GM18907 (cell line): ENCODE results near the gene TEX52.

Source experiments
- ATAC-seq: cut with Tn5 transposase; IDR thresholded peaks from one replicate; pipeline ENCODE4 v1.9.1; 2021; ENCODE audit warnings: mild to moderate bottlenecking, moderate library complexity; ENCODE audit not compliant: unreplicated experiment

The TEX52 gene

DNA sequence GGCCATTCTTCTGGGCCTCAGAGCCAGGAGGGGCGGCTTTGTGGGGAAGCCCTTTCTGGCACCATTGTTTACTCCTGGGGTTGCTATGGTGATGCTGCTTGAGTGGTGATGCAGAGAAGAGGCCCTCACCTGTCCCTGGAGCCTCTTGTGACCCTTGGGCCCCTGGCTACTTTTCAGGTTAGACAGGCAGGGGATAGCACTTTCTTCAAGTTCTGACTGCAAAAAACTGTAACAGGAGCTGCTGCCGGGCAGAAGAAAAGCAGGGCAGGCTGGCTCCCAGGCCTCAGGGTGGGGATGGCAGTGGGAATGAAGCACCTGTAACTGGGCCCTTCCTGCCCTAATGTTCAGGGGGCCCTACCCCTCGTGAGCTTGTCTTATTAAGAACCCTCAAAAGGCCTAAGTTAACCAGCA, at the start of gene TEX52:
TEX52 (minus strand) TSS at position 19 of the 411 bp plus-strand sequence; CDS start at position 6, 13 bp downstream.
- ATAC-seq = no peak

DNA sequence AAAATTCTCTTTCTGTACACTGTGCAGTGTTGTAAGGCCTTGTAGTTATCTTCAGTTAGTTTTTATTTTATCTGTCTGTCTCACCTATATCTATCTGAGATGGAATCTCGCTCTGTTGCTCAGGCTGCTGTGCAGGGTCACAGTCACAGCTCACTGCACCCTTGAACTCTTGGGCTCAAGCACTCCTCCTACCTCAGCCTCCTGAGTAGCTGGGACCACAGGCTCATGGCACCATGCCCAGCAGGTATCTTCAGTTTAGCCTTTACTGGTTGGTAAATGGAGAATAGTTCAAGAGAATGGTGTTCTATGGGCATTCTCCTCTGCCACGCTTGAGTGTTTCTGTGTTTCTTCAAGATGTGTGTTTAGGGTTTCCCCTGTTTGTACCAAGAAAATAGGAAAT, 47.4 kb upstream of the TEX52 start:
- no peak for ATAC-seq

DNA sequence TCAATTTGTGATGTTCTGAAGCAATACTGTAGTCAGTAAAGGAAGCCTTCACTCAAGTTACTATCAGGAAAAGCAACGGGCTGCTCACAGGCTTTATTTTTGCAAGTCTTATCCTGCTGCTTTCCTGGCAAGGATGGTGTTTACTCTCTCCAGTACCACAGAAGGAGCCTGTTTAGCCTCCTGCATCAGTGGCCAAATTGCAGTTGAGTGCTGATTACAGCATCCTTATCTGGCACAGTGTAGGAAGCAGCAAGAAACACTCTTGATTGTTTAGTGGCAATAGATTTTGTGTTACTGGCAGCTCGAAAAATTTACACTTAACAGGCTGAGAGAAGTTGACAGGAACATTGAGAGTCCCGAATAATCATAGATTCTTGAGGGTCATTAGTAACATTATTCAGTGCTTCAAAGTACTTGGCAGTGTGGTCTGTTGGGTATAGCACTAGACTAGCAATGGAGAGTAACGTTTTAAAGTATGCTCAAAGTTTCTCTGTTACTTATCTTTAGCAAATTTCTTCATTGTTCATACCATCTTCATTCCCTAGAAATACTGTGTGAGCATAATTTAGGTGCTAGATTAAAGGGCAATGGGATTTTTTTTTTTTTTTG, 45.5 kb upstream of the TEX52 start:
- ATAC-seq = no peak

DNA sequence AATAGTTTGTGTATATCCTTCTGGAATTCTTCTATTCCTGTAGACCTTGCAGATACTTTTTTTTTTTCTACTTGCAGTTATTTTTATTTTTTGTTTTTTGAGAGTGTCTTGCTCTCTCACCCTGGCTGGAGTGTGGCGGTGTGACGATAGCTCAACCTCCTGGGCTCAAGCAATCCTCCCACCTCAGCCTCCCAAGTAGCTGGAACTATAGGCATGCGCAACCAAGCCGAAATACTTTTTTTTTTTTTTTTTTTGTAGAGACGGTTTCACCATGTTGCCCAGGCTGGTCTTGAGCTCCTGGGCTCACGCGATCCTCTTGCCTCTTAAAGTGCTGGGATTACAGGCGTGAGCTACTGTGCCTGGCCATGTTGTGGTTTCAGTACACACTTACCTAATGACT, 43.8 kb upstream of the TEX52 start:
- ATAC-seq = no peak

DNA sequence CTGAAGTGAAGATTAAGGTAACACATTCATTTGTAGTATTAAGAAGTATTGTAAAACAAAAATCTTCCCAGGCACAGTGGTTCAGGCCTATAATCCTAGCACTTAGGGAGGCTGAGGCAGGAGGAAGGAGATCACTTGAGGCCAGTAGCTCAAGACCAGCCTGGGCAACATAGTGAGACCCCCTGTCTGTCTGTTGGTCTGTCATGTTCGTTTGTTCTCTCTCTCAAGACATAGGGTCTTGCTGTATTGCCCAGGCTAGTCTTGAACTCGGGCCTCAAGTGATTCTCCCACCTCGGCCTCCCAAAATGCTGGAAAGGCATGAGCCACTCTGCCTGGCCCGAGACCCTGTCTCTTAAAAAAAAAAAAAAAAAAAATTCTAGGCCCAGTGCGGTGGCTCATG, 40.6 kb upstream of the TEX52 start:
- ATAC-seq = no peak

DNA sequence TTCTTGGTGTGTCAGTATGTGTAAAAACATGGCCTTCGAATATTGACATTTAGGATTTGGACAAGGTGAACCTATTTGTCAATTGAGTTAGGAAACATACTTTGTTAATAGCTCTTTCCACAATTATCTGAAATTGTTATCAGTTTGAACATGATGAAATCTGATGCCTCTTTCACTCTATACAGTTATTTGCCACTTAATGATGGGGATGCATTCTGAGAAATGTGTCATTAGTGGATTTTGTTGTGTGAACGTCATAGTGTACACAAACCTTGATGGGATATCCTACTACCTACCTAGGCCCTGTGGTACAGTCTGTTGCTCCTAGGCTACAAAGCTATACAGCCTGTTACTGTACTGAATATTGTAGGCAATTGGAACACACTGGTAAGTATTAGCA, 38.7 kb upstream of the TEX52 start:
- ATAC-seq = no peak

DNA sequence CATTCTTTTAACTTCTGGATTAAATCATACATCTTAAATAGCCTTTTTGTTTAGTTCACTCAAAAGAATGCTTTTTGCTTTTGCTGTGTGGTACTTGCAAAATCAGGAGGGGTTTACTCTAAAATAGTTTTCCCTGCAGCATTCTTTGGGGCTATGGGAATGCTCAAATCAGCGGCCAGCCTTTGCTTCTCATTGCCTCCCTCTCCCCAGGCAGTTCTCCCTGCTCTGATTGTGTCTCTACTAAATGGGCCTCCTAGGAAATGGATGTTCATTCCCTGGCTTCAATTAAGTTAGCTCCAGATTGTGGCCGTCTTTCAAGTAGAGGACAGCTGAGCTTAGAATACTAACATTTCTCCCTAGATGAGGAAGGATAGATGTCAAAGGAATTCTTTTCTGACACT, 38.2 kb upstream of the TEX52 start:
- ATAC-seq = no peak

DNA sequence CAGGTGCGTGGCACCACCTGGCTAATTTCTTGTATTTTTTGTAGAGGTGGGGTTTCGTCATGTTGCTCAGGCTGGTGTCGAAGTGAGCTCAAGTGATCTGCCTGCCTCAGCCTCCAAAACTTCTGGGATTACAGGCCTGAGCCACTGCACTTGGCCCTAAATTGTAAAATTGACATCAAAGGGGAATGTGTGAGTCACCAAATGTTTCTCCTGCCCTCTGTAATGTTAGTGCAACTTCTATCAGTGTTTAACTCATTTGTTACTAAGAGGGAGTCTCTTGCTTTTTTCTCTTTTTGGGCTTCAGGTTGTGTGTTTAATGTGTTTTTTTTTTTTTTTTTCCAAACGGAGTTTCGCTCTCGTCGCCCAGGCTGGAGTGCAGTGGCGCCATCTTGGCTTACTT, 36.2 kb upstream of the TEX52 start:
- ATAC-seq = no peak

DNA sequence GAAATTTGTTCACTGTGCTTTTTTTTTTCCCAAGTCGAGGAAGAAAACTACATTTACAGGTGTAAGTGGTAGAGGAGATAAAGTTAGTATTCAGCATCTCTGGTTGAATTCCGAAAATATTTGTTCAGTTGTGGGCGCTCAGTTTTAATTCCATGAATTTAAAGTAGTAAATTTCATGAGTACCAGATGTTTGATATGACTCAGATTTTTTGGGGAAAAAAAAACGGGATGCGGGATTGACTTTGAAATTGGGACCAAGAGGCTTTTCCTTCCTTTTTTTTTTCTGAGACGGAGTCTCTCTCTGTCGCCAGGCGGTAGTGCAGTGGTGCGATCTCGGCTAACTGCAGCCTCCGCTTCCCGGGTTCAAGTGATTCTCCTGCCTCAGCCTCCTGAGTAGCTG, 35.4 kb upstream of the TEX52 start:
- no peak for ATAC-seq

DNA sequence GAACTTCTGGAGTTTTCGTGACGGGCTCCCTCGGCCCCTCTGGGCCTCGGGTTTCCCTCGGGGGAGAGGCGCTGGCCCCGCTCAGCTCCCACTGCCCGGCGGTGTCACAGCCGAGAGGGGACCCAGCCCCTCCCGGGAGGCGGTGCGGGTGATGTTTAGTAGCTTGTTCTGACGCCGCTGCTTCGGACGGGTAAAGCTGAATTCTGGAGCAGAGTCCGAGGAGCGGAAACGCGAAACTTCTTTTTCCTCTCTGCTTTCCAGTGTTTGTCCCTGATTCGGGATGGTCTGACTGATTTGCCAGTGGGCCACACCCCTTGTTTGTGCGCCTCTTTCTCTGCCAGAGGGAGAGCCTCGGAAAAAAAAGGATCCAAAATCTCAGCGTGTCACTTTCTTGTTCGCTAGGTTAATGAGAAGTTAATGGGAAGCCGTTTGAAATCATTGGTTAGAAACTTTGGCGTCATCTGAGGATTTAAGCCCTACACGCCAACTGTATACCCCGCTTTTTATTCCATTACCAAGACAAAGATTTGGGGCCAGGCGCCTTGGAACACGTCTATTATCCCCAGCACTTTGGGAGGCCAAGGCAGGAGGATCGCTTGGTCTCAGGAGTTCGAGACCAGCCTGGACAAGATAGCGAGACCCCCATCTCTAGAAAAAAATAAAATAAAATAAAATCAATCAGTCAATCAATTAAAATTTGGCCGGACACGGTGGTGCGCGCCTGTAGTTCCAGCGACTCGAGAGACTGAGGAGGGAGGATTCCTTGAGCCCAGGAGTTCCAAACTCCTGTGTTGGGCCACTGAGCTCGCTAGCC, 34.6 kb upstream of the TEX52 start:
- peak; percentile 16 for ATAC-seq

DNA sequence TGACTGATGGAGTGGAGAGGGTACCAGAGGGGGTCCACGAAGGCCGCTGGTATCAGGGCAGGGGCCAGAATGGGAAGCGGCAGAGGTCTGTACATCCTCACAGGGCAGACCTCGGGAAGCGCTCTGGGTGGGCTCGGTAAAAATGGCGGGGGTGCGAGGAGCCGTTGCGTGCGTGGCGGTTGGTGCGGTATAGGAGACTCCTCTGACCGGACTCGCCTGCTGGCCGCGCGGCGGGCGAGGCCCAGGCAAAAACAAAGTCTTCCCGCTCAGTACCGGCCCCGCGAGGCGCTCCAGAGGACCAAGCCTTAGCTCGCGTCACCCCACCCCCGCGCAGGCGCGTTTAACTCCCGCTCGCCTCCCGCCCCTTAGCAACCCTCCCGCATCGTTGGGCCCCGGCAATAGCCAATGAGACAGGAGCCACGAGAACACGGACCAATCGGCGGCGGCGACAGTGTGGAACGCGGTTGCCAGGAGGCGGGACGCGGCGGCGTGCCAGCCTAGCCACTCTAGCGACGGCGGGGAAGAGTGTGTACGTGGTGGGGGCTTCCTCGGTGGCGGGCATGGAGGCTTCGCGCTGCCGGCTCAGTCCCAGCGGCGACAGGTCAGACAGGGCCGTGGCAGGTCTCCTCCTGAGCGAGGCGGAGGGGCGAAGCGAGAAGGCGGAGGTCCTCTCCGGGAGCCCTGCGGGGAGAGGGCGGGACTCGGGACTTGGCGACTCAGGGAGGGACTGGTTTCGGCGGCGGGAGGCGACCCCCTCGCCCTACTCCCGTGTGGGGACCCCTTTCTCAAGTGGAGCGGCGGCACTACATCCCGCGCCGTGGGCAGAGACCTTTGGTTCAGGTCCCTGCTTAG, 33.8 kb upstream of the TEX52 start, which contains the start of gene TULP3:
TULP3 (plus strand) TSS at position 504 of the 852 bp plus-strand sequence; CDS start at position 561, 57 bp downstream.
- ATAC-seq = peak; percentile 96

DNA sequence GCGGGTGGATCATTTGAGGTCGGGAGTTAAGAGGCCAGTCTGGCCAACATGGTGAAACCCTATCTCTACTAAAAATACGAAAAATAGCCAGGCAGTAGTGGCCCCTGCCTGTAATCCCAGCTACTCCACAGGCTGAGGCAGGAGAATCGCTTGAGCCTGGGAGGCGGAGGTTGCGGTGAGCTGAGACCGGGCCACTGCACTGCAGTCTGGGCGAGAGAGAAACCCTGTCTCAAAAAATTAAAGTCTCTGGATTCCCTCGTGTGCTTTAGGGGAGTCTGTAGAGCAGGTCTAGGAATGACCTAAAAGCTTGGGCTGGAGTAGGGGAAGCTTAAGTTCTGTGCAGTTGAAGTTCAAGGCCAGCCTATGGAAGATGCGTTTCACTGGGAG, 33.2 kb upstream of the TEX52 start:
- no peak for ATAC-seq

DNA sequence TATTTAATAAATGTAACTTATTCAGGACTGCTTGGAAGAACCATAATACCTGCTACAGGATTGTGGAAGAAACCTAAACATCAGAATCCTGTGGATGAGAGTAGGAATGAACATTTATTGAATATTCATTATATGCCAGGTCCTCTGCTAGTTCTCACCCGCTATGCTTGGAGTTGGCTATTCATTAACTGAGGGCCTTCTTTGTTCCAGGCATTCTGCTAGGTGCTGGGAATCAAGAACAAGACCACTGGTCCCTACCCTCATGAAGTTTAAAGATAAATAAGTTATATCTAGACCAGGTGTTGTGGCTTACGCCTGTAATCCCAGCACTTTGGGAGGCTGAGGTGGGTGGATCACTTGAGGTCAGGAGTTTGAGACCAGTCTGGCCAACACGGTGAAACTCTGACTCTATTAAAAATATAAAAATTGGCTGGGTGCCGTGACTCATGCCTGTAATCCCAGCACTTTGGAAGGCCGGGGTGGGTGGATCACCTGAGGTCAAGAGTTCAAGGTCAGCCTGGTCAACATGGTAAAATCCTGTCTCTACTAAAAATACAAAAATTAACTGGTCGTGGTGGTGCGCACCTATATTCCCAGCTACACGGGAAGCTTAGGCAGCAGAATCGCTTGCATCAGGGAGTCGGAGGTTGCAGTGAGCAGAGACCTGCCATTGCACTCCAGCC, 30.1 kb upstream of the TEX52 start:
- ATAC-seq = no peak

DNA sequence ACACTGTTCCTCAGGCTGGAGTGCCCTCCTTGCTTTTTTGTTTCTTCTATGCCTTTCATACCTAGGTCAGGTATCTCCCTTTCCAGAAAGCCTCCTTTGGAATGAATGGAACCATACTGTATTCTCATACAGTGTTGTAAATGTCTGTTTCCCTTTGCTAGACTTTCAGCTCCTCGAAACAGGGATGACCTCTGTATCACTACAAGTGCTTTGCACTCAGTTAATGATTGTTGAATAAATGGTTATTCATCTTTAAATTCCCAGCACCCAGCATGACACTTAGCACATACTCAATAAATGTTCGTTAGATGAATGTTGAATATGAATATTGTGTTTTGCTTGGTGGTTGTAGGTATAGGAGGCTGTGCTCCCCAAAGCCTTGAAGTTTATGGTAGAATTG, 28.0 kb upstream of the TEX52 start:
- no peak for ATAC-seq

DNA sequence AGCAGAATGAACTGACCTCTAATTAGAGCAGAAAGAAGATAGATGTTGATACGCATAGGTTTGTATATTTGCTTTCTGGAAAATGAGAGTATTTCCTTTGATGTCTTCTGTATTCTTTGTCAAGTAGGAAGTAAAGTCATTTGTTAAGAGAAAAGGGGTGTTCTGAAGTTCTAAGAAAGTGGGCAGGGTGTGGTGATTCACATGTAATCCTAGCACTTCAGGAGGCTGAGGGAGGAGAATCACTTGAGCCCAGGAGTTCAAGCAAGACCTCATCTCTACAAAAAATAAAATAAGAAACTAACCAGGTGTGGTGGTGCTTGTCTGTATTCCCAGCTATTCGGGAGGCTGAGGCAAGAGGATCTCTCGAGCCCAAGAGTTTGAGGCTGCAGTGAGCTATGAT, 23.0 kb upstream of the TEX52 start:
- ATAC-seq = no peak

DNA sequence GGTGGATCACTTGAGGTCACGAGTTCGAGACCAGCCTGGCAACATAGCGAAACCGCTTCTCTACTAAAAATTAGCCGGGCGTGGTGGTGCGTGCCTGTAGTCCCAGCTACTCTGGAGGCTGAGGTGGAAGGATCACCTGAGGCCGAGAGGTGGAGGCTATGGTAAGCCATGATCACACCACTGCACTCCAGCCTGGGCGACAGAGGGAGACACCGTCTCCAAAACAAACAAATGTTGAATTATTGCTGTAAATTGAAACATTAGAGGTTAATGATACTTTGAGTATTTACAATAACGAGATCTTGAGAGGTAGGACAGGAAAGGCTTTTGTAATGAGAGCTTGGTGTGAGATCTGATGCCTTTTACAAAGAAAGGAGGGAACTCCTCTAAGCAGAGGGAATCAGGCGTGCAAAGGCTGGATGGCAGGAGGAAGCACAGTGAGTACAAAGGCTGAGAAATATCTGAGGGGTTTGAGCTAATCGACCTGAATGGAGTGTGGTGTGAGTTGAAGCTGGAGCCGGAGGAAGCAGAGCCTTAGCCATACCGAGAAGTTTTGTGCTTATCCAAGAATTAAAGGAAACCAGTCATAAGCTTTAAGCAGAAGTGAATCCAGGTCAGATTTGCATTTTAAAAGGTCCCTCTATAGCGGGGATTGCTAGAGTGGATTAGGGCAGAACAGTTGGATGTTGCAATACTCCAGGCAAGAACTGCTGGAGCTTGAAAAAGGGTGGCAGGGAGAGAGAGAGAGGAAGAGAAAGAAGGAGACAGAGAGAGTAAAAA, 21.3 kb upstream of the TEX52 start:
- ATAC-seq = no peak

DNA sequence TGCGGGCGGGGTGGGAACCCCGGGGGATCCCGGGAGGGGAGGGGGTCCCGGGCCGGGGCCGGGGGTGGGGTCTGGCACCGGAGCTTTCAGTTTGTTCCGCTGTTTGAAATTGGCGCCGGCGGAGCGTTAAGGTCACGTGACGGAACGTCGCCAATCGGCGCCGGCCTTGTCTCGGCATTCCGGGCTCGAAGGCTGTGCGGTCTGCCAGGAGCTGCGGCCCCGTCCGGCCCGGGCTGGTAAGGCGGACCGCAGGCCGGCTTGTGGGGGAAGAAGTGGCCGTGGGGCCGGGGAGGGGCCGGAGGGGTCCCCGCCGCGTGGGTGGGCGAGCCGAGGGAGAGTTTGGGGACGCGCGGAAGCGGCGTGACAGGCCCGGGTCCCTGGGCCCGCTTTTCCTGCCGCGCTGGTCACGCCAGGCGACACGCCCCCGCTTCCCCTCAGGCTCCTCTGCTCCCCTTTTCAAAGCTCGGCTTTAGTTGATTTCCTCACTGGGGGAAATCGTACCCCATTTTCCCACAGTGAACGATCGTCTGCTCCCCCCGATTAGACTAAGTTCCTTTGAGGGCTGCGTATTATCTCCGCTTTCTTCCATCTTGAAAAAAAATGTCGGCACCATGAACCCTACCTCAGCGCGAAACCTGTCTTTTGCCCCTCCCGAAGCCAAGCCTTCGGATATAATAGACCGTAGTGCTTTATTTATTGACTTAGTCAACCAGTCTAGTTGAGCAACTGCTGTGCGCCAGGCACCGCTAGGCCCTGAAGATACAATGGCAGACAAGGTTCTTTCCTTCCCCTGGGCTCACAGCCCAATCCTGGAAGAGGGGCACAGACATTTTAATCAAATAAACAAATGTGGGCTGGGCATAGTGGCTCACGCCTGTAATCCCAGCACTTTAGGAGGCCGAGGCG, 20.5 kb upstream of the TEX52 start, which contains the start of the genes FOXM1 and RHNO1:
FOXM1 (minus strand) TSS at position 128 of the 906 bp plus-strand sequence. CDS start 2,696 bp downstream, outside the sequence.
RHNO1 (plus strand) TSS at position 177 of the 906 bp plus-strand sequence. CDS start 8,144 bp downstream, outside the sequence.
- peak; percentile 85 for ATAC-seq

DNA sequence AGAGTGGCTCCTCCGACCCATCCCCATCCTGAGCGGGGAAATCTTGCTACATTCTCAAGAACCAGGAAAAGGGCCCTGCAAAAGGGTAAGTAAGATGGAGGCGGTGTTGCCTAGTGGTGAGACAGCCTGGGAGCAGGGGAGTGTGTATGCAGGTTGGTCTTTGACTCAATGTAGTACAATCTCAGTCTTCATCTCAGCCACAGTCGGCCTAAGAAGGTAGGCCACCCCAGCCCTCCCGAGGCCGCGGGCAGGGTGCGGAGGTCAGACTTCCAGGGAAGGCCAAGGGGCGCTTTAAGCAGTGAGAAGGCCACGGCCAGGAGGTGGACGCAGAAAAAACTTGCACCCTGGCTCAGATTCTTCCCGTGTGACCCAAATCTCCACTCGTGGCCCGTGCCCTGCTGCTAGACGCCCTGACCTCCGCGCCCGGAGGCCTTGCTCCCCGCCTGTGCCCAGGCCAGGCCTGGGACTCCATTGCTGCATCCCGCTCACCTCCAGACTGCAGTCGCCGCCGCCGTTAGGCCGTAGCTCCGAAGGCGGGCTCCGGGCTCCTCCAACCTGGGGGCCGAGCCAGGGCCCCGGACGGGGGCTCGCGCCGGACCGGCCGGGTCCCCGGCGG, 19.7 kb upstream of the TEX52 start:
- peak; percentile 35 for ATAC-seq
